GM23248 (cell line): ENCODE results near the gene RAB9A. TPM values are rescaled to one million over a fixed set of nuclear protein-coding genes. Genes with fewer than 3 reads are reported as not detected.

Source experiments
- DNase-seq: peaks from one replicate; pipeline ENCODE4 v3.0.0-alpha.2; 2015
- H2AFZ ChIP-seq: fragments of 200-600 bp; sonication (generic); 2 replicates; pipeline ENCODE4 v1.6.1; 2016; ENCODE audit warnings: antibody characterized with exemption
- H3F3A ChIP-seq: fragments of 200-600 bp; sonication (generic); 2 replicates; pipeline ENCODE4 v1.6.1; 2016; ENCODE audit warnings: mild to moderate bottlenecking, antibody characterized with exemption, mixed run types; ENCODE audit not compliant: insufficient read depth
- H3K27ac ChIP-seq: fragments of 200-600 bp; sonication (generic); 2 replicates; pipeline ENCODE4 v1.5.1; 2016; ENCODE audit warnings: mild to moderate bottlenecking
- H3K27me3 ChIP-seq: fragments of 200-600 bp; sonication (generic); replicated peaks from 2 replicates; pipeline ENCODE4 v1.6.1; 2016; ENCODE audit warnings: mild to moderate bottlenecking; ENCODE audit not compliant: insufficient read depth
- H3K36me3 ChIP-seq: fragments of 200-600 bp; sonication (generic); 2 replicates; pipeline ENCODE4 v1.6.1; 2016; ENCODE audit warnings: low read depth, mild to moderate bottlenecking
- H3K4me1 ChIP-seq: fragments of 200-600 bp; sonication (generic); 2 replicates; pipeline ENCODE4 v1.6.1; 2016; ENCODE audit warnings: mild to moderate bottlenecking; ENCODE audit not compliant: insufficient read depth
- H3K4me2 ChIP-seq: fragments of 200-600 bp; sonication (generic); one replicate; pipeline ENCODE4 v1.6.1; 2016; ENCODE audit warnings: mild to moderate bottlenecking; ENCODE audit not compliant: unreplicated experiment
- H3K4me3 ChIP-seq: fragments of 200-600 bp; sonication (generic); 2 replicates; pipeline ENCODE4 v1.5.1; 2016; ENCODE audit warnings: mild to moderate bottlenecking
- H3K79me2 ChIP-seq: fragments of 200-600 bp; sonication (generic); 2 replicates; pipeline ENCODE4 v1.6.1; 2016; ENCODE audit warnings: mild to moderate bottlenecking; ENCODE audit not compliant: insufficient read depth
- H3K9ac ChIP-seq: fragments of 200-600 bp; sonication (generic); 2 replicates; pipeline ENCODE4 v1.6.1; 2016; ENCODE audit warnings: mild to moderate bottlenecking
- H3K9me2 ChIP-seq: fragments of 200-600 bp; sonication (generic); 2 replicates; pipeline ENCODE4 v1.6.1; 2016; ENCODE audit warnings: mixed run types, mild to moderate bottlenecking, moderate library complexity; ENCODE audit not compliant: insufficient read depth
- H3K9me3 ChIP-seq: fragments of 200-600 bp; sonication (generic); one replicate; pipeline ENCODE4 v1.6.1; 2017; ENCODE audit warnings: low read depth
- H4K20me1 ChIP-seq: fragments of 200-600 bp; sonication (generic); 2 replicates; pipeline ENCODE4 v1.6.0; 2016; ENCODE audit not compliant: insufficient read depth
- EZH2 ChIP-seq: fragments of 200-600 bp; sonication (generic); IDR thresholded peaks from 2 replicates; pipeline ENCODE4 v1.6.1; 2018; ENCODE audit warnings: antibody characterized with exemption, mild to moderate bottlenecking; ENCODE audit not compliant: insufficient read depth, poor library complexity, severe bottlenecking
- EZH2phosphoT487 ChIP-seq: fragments of 200-600 bp; sonication (generic); IDR thresholded peaks from 2 replicates; pipeline ENCODE4 v1.6.1; 2018; ENCODE audit warnings: antibody characterized with exemption, moderate library complexity, mild to moderate bottlenecking, low read depth; ENCODE audit not compliant: insufficient read depth
- WGBS, 2 experiments: methylation state at CpG; one replicate each; pipeline ENCODE4 v1.1.6; 2015 to 2017; ENCODE audit warnings: low lambda C conversion rate in 2 of 2, low coverage in 1 of 2; ENCODE audit errors: missing lambda C conversion rate in 2 of 2; 5-methylcytosine and 5-hydroxymethylcytosine counted together
- in situ Hi-C: fragments of 300-500 bp; cut with MboI; formaldehyde crosslinking; loops from 2 replicates; pipeline ENCODE4 v1.15.0; 2020
- polyA plus RNA-seq: library from polyadenylated mRNA; unstranded; fragments of >200 nt; fragmentation: Nextera tagmentation; extraction: Ambion mirVana; gene quantifications from 2 replicates; pipeline ENCODE4 v1.2.1, GENCODE V29; 2016
- total RNA-seq: library from RNA; depleted of rRNA; stranded (reverse); fragments of >200 nt; shearing (Covaris generic); gene quantifications from 2 replicates; pipeline ENCODE4 v1.2.3, GENCODE V29; 2014

RAB9A gene
- total and polyA plus RNA-seq, 2 experiments from 2014 or later, result 38.9 to 40.4 TPM

- Histone ChIP-seq H3F3A (peaks cover 52% of the 10 kb centered on the region), H3K27ac (peak overlapping the region; percentile 89), H3K9ac (peak overlapping the region; percentile 86), H3K27me3 (no peaks in the 10 kb centered on the region), H3K79me2 (no peaks in the 10 kb centered on the region), H3K9me2 (no peaks in the 10 kb centered on the region), H3K36me3 (no peaks in the 10 kb centered on the region), H4K20me1 (no peaks in the 10 kb centered on the region), H3K4me1 (peaks cover 35% of the 10 kb centered on the region), H3K4me3 (peak overlapping the region; percentile 70), H3K4me2 (peak overlapping the region; percentile 97), H3K9me3 (no peaks in the 10 kb centered on the region), H2AFZ (peak overlapping the region; percentile 79)
- TF ChIP-seq EZH2phosphoT487, result no peak
- no peak for TF ChIP-seq EZH2
- 0 to 2% methylated on average over 6 of the region's 6 CpGs for WGBS, 2 experiments
- in situ Hi-C loops, result loop anchor here (10.0 to 25.0 kb wide), 2 partner anchors 72 to 375 kb away; partner anchors contain the start of genes GEMIN8, OFD1 and TRAPPC2
- DNase-seq, result peak; percentile 84
These were observed 26.6 kb upstream of the RAB9A start for GRCh38 chrX:13662355-13662791.

- Histone ChIP-seq H3K79me2 (no peaks in the 10 kb centered on the region), H3K9me2 (no peaks in the 10 kb centered on the region), H3K4me3 (no peak overlapping the region), H3K27ac (peak overlapping the region; percentile 89), H3K36me3 (no peaks in the 10 kb centered on the region), H3F3A (peaks cover 41% of the 10 kb centered on the region), H3K9me3 (no peaks in the 10 kb centered on the region), H3K9ac (peak overlapping the region; percentile 33; the same call in 1 of the 2 replicates), H2AFZ (no peak overlapping the region), H3K27me3 (no peaks in the 10 kb centered on the region), H3K4me2 (no peak overlapping the region), H3K4me1 (peaks cover 39% of the 10 kb centered on the region), H4K20me1 (no peaks in the 10 kb centered on the region)
- DNase-seq, result no peak
- in situ Hi-C loops, result loop anchor here (10.0 to 25.0 kb wide), 2 partner anchors 71 to 373 kb away; partner anchors contain the start of genes GEMIN8, OFD1 and TRAPPC2
- 21 to 29% methylated on average over 3 of the region's 3 CpGs for WGBS, 2 experiments
- TF ChIP-seq EZH2phosphoT487 (no peak), EZH2 (no peak)
These were observed 24.9 kb upstream of the RAB9A start for GRCh38 chrX:13664020-13664419.

- no peak for TF ChIP-seq EZH2
- no peak for TF ChIP-seq EZH2phosphoT487
- Histone ChIP-seq H3K9me3 (no peaks in the 10 kb centered on the region), H3K27ac (no peak overlapping the region), H3K79me2 (no peaks in the 10 kb centered on the region), H2AFZ (no peak overlapping the region), H3K4me1 (peaks cover 38% of the 10 kb centered on the region), H3F3A (peaks cover 29% of the 10 kb centered on the region), H3K4me2 (no peak overlapping the region), H3K36me3 (no peaks in the 10 kb centered on the region), H3K9me2 (no peaks in the 10 kb centered on the region), H3K4me3 (no peak overlapping the region), H4K20me1 (no peaks in the 10 kb centered on the region), H3K27me3 (no peaks in the 10 kb centered on the region), H3K9ac (no peak overlapping the region)
- no peak for DNase-seq
- WGBS, 2 experiments, result 92% methylated on average over 3 of the region's 3 CpGs
- in situ Hi-C loops, result loop anchor here (10.0 to 25.0 kb wide), 2 partner anchors 68 to 370 kb away; partner anchors contain the start of genes GEMIN8, OFD1 and TRAPPC2
These were observed 22.1 kb upstream of the RAB9A start for GRCh38 chrX:13666836-13667235.

GRCh38 chrX:13667919-13668318 lies 21.0 kb upstream of the RAB9A start:
- no peak overlapping the region for H3K9ac ChIP-seq
- in situ Hi-C loops, result loop anchor here (10.0 to 25.0 kb wide), 2 partner anchors 67 to 369 kb away; partner anchors contain the start of genes GEMIN8, OFD1 and TRAPPC2
- H3K4me3 ChIP-seq, result no peak overlapping the region

More at GRCh38 chrX:13667919-13668318, 21.0 kb upstream of the RAB9A start:
- DNase-seq, result no peak
- no peaks in the 10 kb centered on the region for H3K9me2 ChIP-seq
- no peaks in the 10 kb centered on the region for H3K36me3 ChIP-seq
- H3K9me3 ChIP-seq, result no peaks in the 10 kb centered on the region
- no peak overlapping the region for H3K4me2 ChIP-seq
- no peak for TF ChIP-seq EZH2
- no peak for TF ChIP-seq EZH2phosphoT487
- peaks cover 27% of the 10 kb centered on the region for H3F3A ChIP-seq
- peaks cover 30% of the 10 kb centered on the region for H3K4me1 ChIP-seq
- H3K27ac ChIP-seq, result no peak overlapping the region
- H2AFZ ChIP-seq, result no peak overlapping the region
- H3K27me3 ChIP-seq, result no peaks in the 10 kb centered on the region
- H4K20me1 ChIP-seq, result no peaks in the 10 kb centered on the region
- no peaks in the 10 kb centered on the region for H3K79me2 ChIP-seq
